K562 (cell line): Measurements from ENCODE around the gene MZB1. TPM values are rescaled to one million over a fixed set of nuclear protein-coding genes. Genes with fewer than 3 reads are reported as not detected.

ENCODE experiments used
- ATAC-seq: fragments of 200-7000 bp; cut with Tn5 transposase; 3 replicates; pipeline ENCODE4 v1.9.1; 2020; ENCODE audit warnings: moderate library complexity
- BruUV-seq: library from RNA; stranded (reverse); fragments of 400-500 nt; replicated peaks from 2 replicates; lab custom pipeline; 2021; lab: Mats Ljungman, UMichigan
- CTCF ChIA-PET: fragments of 300-600 bp; formaldehyde crosslinking; extraction: SDS; loops from one replicate; lab custom pipeline; 2021; ENCODE audit warnings: low intra/inter-chr PET ratio; lab: Yijun Ruan, JAX
- POLR2A ChIA-PET: fragments of 300-600, 350-650 bp; sonication (Branson Sonifier 250); formaldehyde crosslinking; extraction: SDS; loops from one replicate; lab custom pipeline; 2021; ENCODE audit warnings: antibody characterized with exemption, inconsistent platforms; lab: Yijun Ruan, JAX
- DNase-seq, 4 experiments: peaks; one replicate each; pipeline versions ENCODE4 v3.0.0 to v3.0.0-alpha.2; 2011 to 2018; ENCODE audit warnings: low spot score in 3 of 4, mixed read lengths in 3 of 4; ENCODE audit errors: extremely low read depth in 1 of 4
- FAIRE-seq: peaks from 2 replicates; lab custom pipeline; 2011; peaks lifted over from hg19 to GRCh38; lab: Jason Lieb, UNC
- H2AFZ ChIP-seq: 2 replicates; pipeline ENCODE4 v1.6.0; 2011; ENCODE audit warnings: low read depth, low read length, control low read depth, inconsistent platforms
- H3K27ac ChIP-seq: fragments of 200-600 bp; 3 replicates; pipeline ENCODE4 v1.8.0; 2011; ENCODE audit warnings: low read depth, mild to moderate bottlenecking, control low read depth, inconsistent platforms, low read length, moderate library complexity, mixed read lengths; ENCODE audit errors: extremely low read depth
- H3K27me3 ChIP-seq, 2 experiments: fragments of 300-600 bp in 1 of 2; 2 replicates in 1 of 2; 3 replicates in 1 of 2; pipeline versions ENCODE4 v1.6.0 to v1.8.0; 2011; ENCODE audit warnings: inconsistent platforms in 2 of 2, low read length in 2 of 2, mild to moderate bottlenecking in 1 of 2, mixed read lengths in 1 of 2, moderate library complexity in 1 of 2; ENCODE audit not compliant: control insufficient read depth in 2 of 2, insufficient read depth in 2 of 2
- H3K36me3 ChIP-seq: fragments of 300-600 bp; 3 replicates; pipeline ENCODE4 v1.8.0; 2011; ENCODE audit warnings: mild to moderate bottlenecking, low read length, inconsistent platforms; ENCODE audit not compliant: control insufficient read depth, insufficient read depth
- H3K4me1 ChIP-seq, 2 experiments: fragments of 200-600 bp in 1 of 2; replicated peaks in 1 of 2; 2 replicates in 1 of 2; 3 replicates in 1 of 2; pipeline versions ENCODE4 v1.5.1 to v1.8.0; 2011; ENCODE audit warnings: inconsistent platforms in 2 of 2, low read length in 2 of 2, mild to moderate bottlenecking in 1 of 2, mixed read lengths in 1 of 2, moderate library complexity in 1 of 2; ENCODE audit not compliant: control insufficient read depth in 2 of 2, insufficient read depth in 2 of 2
- H3K4me2 ChIP-seq: 2 replicates; pipeline ENCODE4 v1.6.1; 2011; ENCODE audit warnings: low read length, control low read depth, inconsistent platforms, mixed read lengths; ENCODE audit not compliant: insufficient read depth
- H3K4me3 ChIP-seq: fragments of 200-600 bp; sonication (generic), shearing (Covaris generic); 2 replicates; pipeline ENCODE4 v1.5.1; 2016; ENCODE audit warnings: control low read depth, inconsistent platforms
- H3K79me2 ChIP-seq: fragments of 200-600 bp; 3 replicates; pipeline ENCODE4 v1.8.0; 2011; ENCODE audit warnings: low read length, inconsistent platforms; ENCODE audit not compliant: control insufficient read depth, insufficient read depth
- H3K9ac ChIP-seq, 2 experiments: 2 replicates each; pipeline versions ENCODE4 v1.6.0 to v1.6.1; 2011; ENCODE audit warnings: low read depth in 2 of 2, low read length in 2 of 2, control low read depth in 1 of 2, inconsistent platforms in 1 of 2, mild to moderate bottlenecking in 1 of 2, mixed read lengths in 1 of 2; ENCODE audit not compliant: insufficient read depth in 1 of 2
- H3K9me1 ChIP-seq: one replicate; pipeline ENCODE4 v1.6.0; 2011; ENCODE audit warnings: inconsistent platforms, mild to moderate bottlenecking, low read length, moderate library complexity; ENCODE audit not compliant: control insufficient read depth, insufficient read depth
- H3K9me3 ChIP-seq: replicated peaks from 2 replicates; pipeline ENCODE4 v1.5.1; 2011; ENCODE audit warnings: low read depth, low read length, inconsistent platforms; ENCODE audit not compliant: control insufficient read depth, insufficient read depth
- H4K20me1 ChIP-seq: replicated peaks from 2 replicates; pipeline ENCODE4 v1.6.1; 2011; ENCODE audit warnings: low read length, inconsistent platforms, mixed read lengths; ENCODE audit not compliant: control insufficient read depth, insufficient read depth
- ETV6 ChIP-seq, 3 experiments: fragments of 150-350 bp in 1 of 3; sonication (generic) in 1 of 3; formaldehyde crosslinking in 1 of 3; IDR thresholded peaks; 2 replicates each; pipeline versions ENCODE4 v1.6.1 to v1.8.0; 2014 to 2022; ENCODE audit warnings: borderline replicate concordance in 2 of 3, low read depth in 2 of 3, antibody characterized with exemption in 1 of 3, low read length in 1 of 3, mild to moderate bottlenecking in 1 of 3, missing genetic modification reagents in 1 of 3
- KAT8 ChIP-seq: fragments of 450-650 bp; IDR thresholded peaks from 2 replicates; pipeline ENCODE4 v1.6.1; 2016; ENCODE audit warnings: low read depth, mild to moderate bottlenecking
- PTBP1 ChIP-seq: fragments of 200-400 bp; formaldehyde crosslinking; IDR thresholded peaks from 2 replicates; pipeline ENCODE4 v1.6.1; 2017; ENCODE audit warnings: low read depth, low read length
- ZNF165 ChIP-seq: fragments of 250-450 bp; sonication (Bioruptor Pico); IDR thresholded peaks from 2 replicates; pipeline ENCODE4 v1.4.0; 2020; ENCODE audit warnings: borderline replicate concordance
- ZNF217 ChIP-seq: sonication (generic); formaldehyde crosslinking; IDR thresholded peaks from 2 replicates; pipeline ENCODE4 v1.8.0; 2022; ENCODE audit warnings: mild to moderate bottlenecking, missing genetic modification reagents
- ZNF79 ChIP-seq: fragments of 250-450 bp; sonication (Bioruptor Pico); IDR thresholded peaks from 2 replicates; pipeline ENCODE4 v1.4.0; 2020; ENCODE audit warnings: low read depth, mild to moderate bottlenecking, moderate library complexity
- in situ Hi-C: fragments of 300-500 bp; cut with MboI; formaldehyde crosslinking; loops from 4 replicates; pipeline ENCODE4 v1.15.0; 2018; ENCODE audit warnings: inconsistent platforms, mixed read lengths
- intact Hi-C: fragments of 100-400 bp; cut with micrococcal nuclease; formaldehyde crosslinking; loops from 2 replicates; pipeline ENCODE4 v1.14.2; 2022
- polyA plus RNA-seq, 8 experiments: library from polyadenylated mRNA; depleted of rRNA in 4 of 8; stranded (reverse) in 5 of 8; unstranded in 3 of 8; fragments of >200 nt; fragmentation: Nextera tagmentation in 2 of 8; fragmentation: Illumina TruSeq in 1 of 8; extraction: Ambion mirVana in 2 of 8; extraction: Trizol in 1 of 8; gene quantifications; 2 replicates each; pipeline versions ENCODE4 v1.2.1 to v1.2.3, GENCODE V29; 2011 to 2014; ENCODE audit warnings: inconsistent platforms in 1 of 8, missing spikeins in 1 of 8
- total RNA-seq, 7 experiments: library from RNA; depleted of rRNA in 6 of 7; stranded (reverse); fragments of >200 nt in 6 of 7; fragmentation: Illumina TruSeq in 2 of 7; extraction: Trizol in 2 of 7; gene quantifications; 2 replicates each; pipeline versions ENCODE4 v1.2.1 to v1.2.3, GENCODE V29; 2011 to 2021; ENCODE audit warnings: low replicate concordance in 1 of 7
- TF ChIP-seq, protein P1 (sequence below): fragments of 450-650 bp; IDR thresholded peaks from 2 replicates; pipeline ENCODE4 v1.6.1; 2016; ENCODE audit warnings: low read depth
- TF ChIP-seq, protein P2 (sequence below): sonication (generic); formaldehyde crosslinking; IDR thresholded peaks from 2 replicates; pipeline ENCODE4 v1.8.1; 2022; ENCODE audit warnings: missing genetic modification reagents

MZB1 gene
- total and polyA plus RNA-seq, 9 of the 15 experiments (the other 6 are each of a cell fraction or from before 2014, with no cell fraction given), result 0.13 to 0.31 TPM; not detected in 7

GRCh38 chr5:139358064-139358463 lies 31.6 kb downstream of the MZB1 start:
- in situ Hi-C loops, result no loop called here
- DNase-seq, result no peak

More at GRCh38 chr5:139358064-139358463, 31.6 kb downstream of the MZB1 start:
- Histone ChIP-seq H3K9me3 (no peaks in the 10 kb centered on the region; the same call in 1 of the 2 replicates), H3K4me1 (no peaks in the 10 kb centered on the region), H3K4me2 (no peak overlapping the region), H3K79me2 (peaks cover 87% of the 10 kb centered on the region), H2AFZ (no peak overlapping the region), H3K9me1 (no peaks in the 10 kb centered on the region), H4K20me1 (0 out of 2 replicates have a peak, but pooled peaks cover 7% of the 10 kb centered on the region), H3K27ac (no peak overlapping the region), H3K27me3 (no peaks in the 10 kb centered on the region), H3K9ac (no peak overlapping the region), H3K36me3 (peaks cover 37% of the 10 kb centered on the region), H3K4me3 (no peak overlapping the region)
- intact Hi-C loops, result no loop called here
- ATAC-seq (no peak), FAIRE-seq (no peak)
- POLR2A ChIA-PET, result interaction anchor here (0.6 to 2.8 kb wide), 5 partner anchors 10 to 384 kb away, joined by 3 to 17 read pairs (median 5); partner anchors contain the start of gene PAIP2
- TF ChIP-seq ETV6 (IDR thresholded peaks at IDR 0.05; ENCODE audit: borderline replicate concordance in 1 of 2, low read depth in 2 of 2, low read length in 1 of 2), result no peak
- TF ChIP-seq ETV6 (CRISPR knock-in tag; IDR thresholded peaks at IDR 0.05; ENCODE audit: borderline replicate concordance), result no peak
- TF ChIP-seq, protein P1, sequence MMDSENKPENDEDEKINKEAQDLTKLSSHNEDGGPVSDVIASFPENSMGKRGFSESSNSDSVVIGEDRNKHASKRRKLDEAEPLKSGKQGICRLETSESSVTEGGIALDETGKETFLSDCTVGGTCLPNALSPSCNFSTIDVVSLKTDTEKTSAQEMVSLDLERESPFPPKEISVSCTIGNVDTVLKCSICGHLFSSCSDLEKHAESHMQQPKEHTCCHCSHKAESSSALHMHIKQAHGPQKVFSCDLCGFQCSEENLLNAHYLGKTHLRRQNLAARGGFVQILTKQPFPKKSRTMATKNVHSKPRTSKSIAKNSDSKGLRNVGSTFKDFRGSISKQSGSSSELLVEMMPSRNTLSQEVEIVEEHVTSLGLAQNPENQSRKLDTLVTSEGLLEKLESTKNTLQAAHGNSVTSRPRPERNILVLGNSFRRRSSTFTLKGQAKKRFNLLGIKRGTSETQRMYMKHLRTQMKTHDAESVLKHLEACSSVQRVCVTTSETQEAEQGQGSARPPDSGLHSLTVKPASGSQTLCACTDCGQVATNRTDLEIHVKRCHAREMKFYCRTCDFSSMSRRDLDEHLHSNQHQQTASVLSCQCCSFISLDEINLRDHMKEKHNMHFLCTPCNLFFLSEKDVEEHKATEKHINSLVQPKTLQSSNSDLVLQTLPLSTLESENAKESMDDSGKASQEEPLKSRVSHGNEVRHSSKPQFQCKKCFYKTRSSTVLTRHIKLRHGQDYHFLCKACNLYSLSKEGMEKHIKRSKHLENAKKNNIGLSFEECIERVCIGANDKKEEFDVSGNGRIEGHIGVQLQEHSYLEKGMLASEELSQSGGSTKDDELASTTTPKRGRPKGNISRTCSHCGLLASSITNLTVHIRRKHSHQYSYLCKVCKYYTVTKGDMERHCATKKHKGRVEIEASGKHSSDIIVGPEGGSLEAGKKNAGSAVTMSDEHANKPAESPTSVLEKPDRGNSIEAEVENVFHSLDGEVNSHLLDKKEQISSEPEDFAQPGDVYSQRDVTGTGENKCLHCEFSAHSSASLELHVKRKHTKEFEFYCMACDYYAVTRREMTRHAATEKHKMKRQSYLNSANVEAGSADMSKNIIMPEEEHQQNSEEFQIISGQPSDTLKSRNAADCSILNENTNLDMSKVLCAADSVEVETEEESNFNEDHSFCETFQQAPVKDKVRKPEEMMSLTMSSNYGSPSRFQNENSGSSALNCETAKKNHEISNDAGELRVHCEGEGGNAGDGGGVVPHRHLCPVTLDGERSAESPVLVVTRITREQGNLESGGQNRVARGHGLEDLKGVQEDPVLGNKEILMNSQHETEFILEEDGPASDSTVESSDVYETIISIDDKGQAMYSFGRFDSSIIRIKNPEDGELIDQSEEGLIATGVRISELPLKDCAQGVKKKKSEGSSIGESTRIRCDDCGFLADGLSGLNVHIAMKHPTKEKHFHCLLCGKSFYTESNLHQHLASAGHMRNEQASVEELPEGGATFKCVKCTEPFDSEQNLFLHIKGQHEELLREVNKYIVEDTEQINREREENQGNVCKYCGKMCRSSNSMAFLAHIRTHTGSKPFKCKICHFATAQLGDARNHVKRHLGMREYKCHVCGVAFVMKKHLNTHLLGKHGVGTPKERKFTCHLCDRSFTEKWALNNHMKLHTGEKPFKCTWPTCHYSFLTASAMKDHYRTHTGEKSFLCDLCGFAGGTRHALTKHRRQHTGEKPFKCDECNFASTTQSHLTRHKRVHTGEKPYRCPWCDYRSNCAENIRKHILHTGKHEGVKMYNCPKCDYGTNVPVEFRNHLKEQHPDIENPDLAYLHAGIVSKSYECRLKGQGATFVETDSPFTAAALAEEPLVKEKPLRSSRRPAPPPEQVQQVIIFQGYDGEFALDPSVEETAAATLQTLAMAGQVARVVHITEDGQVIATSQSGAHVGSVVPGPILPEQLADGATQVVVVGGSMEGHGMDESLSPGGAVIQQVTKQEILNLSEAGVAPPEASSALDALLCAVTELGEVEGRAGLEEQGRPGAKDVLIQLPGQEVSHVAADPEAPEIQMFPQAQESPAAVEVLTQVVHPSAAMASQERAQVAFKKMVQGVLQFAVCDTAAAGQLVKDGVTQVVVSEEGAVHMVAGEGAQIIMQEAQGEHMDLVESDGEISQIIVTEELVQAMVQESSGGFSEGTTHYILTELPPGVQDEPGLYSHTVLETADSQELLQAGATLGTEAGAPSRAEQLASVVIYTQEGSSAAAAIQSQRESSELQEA, result no peak
- no peak for TF ChIP-seq ZNF217 (CRISPR knock-in tag)
- TF ChIP-seq ZNF79 (CRISPR knock-in tag), result no peak
- TF ChIP-seq KAT8, result no peak
- TF ChIP-seq PTBP1, result no peak
- TF ChIP-seq ZNF165, result no peak
- TF ChIP-seq, protein P2, sequence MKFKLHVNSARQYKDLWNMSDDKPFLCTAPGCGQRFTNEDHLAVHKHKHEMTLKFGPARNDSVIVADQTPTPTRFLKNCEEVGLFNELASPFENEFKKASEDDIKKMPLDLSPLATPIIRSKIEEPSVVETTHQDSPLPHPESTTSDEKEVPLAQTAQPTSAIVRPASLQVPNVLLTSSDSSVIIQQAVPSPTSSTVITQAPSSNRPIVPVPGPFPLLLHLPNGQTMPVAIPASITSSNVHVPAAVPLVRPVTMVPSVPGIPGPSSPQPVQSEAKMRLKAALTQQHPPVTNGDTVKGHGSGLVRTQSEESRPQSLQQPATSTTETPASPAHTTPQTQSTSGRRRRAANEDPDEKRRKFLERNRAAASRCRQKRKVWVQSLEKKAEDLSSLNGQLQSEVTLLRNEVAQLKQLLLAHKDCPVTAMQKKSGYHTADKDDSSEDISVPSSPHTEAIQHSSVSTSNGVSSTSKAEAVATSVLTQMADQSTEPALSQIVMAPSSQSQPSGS (CRISPR knock-in tag), result no peak
- BruUV-seq, result no TSS peak
- CTCF ChIA-PET, result no interaction called here
